Measurements from ENCODE around the gene LAT. TPM values are rescaled to one million over a fixed set of nuclear protein-coding genes. Genes with fewer than 3 reads are reported as not detected.

LAT gene
- total RNA-seq, 4 donors from 2014 or later, result 0.31 to 0.49 TPM; not detected in 2

- Histone ChIP-seq H3K9me3 (no peaks in the 10 kb centered on the region), H3K4me3 (peak within 1 kb of the TSS; percentile 72 to 98 (median 76)), H3K36me3 (peaks cover 0 to 37% of the 10 kb centered on the region in 2 donors), H3K4me1 (peaks cover 9 to 10% of the 10 kb centered on the region in 2 donors), H3K27me3 (no peaks in the 10 kb centered on the region), H3K27ac (peak within 1 kb of the TSS; percentile 74 to 88 (median 87))
- intact Hi-C loops (cut with DNase I; ENCODE audit: low total_unique reads) (loop anchor here (1.0 to 5.0 kb wide), 6 partner anchors 23 to 129 kb away; partner anchors contain the start of genes ATXN2L, RABEP2, SH2B1 and SPNS1), in situ Hi-C loops (cut with MboI; ENCODE audit: low sequenced_read_pairs in 4 of 4) (no loop called here)
- ATAC-seq (peak; percentile 99), DNase-seq (peak; percentile 100)
- TF ChIP-seq CTCF (IDR thresholded peaks at IDR 0.05 in 4 of 5, conservative IDR thresholded peaks at IDR 0.05 in 1 of 5) (no peak), POLR2A (IDR thresholded peaks at IDR 0.05) (peak in 1 of 2 donors; percentile 26)
Measured at GRCh38 chr16:28950648-28951409, 34.0 kb upstream of the LAT start, which contains the start of gene NFATC2IP. NFATC2IP (plus strand) TSS chr16:28950937; CDS start chr16:28951012, 75 bp downstream.

- DNase-seq, result no peak
- in situ Hi-C loops (cut with MboI; ENCODE audit: low sequenced_read_pairs in 4 of 4) (no loop called here), intact Hi-C loops (cut with DNase I; ENCODE audit: low total_unique reads) (loop anchor here (5.0 kb wide), 1 partner anchor 89 kb away; the partner anchor contains the start of gene SH2B1)
- Histone ChIP-seq H3K4me3 (peak overlapping the region; percentile 72 to 98 (median 76)), H3K4me1 (peaks cover 9% of the 10 kb centered on the region in 2 donors), H3K36me3 (peaks cover 0 to 44% of the 10 kb centered on the region in 2 donors), H3K9me3 (no peaks in the 10 kb centered on the region), H3K27ac (peak overlapping the region; percentile 74 to 88 (median 87)), H3K27me3 (no peaks in the 10 kb centered on the region)
- TF ChIP-seq POLR2A (IDR thresholded peaks at IDR 0.05) (no peak), CTCF (IDR thresholded peaks at IDR 0.05 in 4 of 5, conservative IDR thresholded peaks at IDR 0.05 in 1 of 5) (no peak)
- no peak for ATAC-seq
Measured at GRCh38 chr16:28951410-28951943, 33.4 kb upstream of the LAT start.

- in situ Hi-C loops (cut with MboI; ENCODE audit: low sequenced_read_pairs in 4 of 4), result no loop called here
- intact Hi-C loops (cut with DNase I; ENCODE audit: low total_unique reads), result no loop called here
Measured at GRCh38 chr16:28958216-28958615, 26.6 kb upstream of the LAT start.

GRCh38 chr16:28958836-28959235, 26.0 kb upstream of the LAT start:
- Histone ChIP-seq H3K4me3 (no peak overlapping the region), H3K36me3 (peaks cover 0 to 77% of the 10 kb centered on the region in 2 donors), H3K9me3 (no peaks in the 10 kb centered on the region), H3K4me1 (no peaks in the 10 kb centered on the region), H3K27me3 (no peaks in the 10 kb centered on the region), H3K27ac (no peak overlapping the region)
- DNase-seq (no peak), ATAC-seq (no peak)
- intact Hi-C loops (cut with DNase I; ENCODE audit: low total_unique reads) (no loop called here), in situ Hi-C loops (cut with MboI; ENCODE audit: low sequenced_read_pairs in 4 of 4) (no loop called here)
- no peak for TF ChIP-seq CTCF (IDR thresholded peaks at IDR 0.05 in 4 of 5, conservative IDR thresholded peaks at IDR 0.05 in 1 of 5)
- no peak for TF ChIP-seq POLR2A (IDR thresholded peaks at IDR 0.05)

More at GRCh38 chr16:28958216-28958615, 26.6 kb upstream of the LAT start:
- Histone ChIP-seq H3K4me3 (no peak overlapping the region), H3K27ac (no peak overlapping the region), H3K36me3 (peaks cover 0 to 77% of the 10 kb centered on the region in 2 donors), H3K9me3 (no peaks in the 10 kb centered on the region), H3K4me1 (no peaks in the 10 kb centered on the region), H3K27me3 (no peaks in the 10 kb centered on the region)
- no peak for ATAC-seq
- no peak for DNase-seq
- no peak for TF ChIP-seq CTCF (IDR thresholded peaks at IDR 0.05 in 4 of 5, conservative IDR thresholded peaks at IDR 0.05 in 1 of 5)
- TF ChIP-seq POLR2A (IDR thresholded peaks at IDR 0.05), result no peak

Data from gastrocnemius medialis (tissue), 4 donors.